ENCODE results near the gene BICC1.

BICC1 gene

DNA sequence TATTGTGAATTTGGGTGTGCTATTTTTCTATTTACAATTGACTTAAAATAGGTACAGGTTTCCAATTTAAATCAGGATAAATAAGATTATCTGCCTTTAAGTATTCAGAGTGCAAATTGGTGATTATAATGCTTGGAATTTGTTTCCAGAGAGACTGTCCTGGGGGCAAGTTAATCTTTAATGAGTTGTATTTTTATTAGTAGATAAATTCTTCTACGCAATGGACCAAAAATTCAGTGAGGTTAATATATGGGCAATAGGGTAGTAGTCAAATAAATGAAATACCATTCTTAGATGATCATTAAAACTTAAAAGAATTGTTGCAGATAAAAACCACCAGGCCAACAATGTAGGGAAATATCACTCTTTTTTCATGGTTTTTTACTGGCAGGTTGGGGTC lies 3.4 kb downstream of the BICC1 start:
- no peak for DNase-seq (ENCODE audit: low read depth)

DNA sequence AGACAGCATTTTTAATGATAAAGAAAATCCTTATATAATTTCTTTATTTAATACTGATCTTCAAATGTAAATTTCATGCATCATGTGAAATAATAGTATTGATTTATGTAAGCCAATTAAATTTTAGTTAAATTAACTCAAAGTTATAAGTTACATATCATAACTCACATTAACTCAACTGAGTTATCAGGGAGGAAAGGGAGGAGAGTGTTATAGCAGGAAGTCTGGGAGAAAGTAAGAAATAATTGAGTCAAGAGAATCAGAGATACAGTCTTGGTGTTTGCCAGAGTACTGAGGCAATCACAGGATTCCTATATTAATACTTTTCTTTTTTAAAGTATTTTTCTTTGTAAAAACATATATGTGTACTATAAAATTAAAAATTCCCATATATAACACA lies 4.0 kb downstream of the BICC1 start:
- no peak for DNase-seq (ENCODE audit: low read depth)

DNA sequence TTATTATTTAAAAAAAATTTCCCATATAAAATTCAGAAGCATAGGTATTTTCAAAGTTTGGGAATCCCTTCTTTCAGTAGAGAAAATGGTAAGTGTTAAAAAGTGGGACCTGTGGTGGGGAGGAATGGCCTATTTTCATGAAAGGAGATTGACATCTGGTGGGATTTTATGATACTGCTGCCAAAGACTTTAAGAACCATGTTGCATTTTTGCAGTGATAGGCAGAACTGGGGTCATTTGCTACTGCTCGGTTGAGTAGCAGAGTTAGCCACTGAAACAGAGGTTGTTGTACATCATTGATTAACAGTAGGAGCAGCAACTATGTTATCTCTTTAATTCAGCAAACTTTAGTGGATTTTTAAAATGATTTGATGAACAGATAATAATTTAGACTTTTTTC lies 4.4 kb downstream of the BICC1 start:
- DNase-seq (ENCODE audit: low read depth) = no peak

DNA sequence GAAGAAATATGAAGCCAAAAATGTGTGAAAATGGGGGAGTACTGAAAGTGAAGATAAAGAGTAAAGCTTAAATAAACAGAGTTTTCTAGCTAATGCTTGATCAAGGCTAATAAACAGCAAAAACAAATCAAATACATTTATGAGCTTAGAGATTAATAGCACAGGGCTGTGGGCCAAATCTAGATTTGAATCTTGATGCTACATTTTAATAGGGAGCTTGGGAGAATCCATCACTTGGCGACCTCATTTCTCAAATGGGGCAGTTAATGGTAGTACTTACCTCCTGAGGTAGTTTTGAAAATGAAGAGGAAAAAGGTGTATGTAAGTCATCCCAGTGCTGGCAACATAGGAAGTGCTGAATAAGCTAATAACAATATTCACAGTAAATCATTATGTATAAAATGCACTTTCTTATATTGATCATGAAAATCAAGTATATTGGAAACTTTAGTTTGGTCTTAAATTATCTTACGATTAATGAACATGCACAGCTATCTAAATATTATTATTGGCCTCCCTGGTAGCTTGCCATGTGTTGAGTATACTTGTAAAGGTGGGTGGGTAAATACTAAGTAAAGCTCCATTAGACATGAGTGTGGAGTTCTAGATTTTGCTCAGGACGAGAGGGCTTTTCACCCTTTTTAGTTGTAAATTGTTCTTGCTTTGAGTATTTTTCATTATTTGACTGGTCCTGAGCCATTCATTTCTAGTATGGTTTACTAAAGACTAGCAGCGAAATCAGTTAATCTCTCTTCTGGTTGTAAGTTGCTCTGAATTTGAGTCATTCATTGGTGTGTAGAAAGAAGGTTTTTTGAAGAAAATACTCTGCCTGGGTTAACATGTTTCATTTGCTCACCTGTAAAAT lies 5.1 kb downstream of the BICC1 start:
- no peak for DNase-seq (ENCODE audit: low read depth)

GRCh38 chr10:58518775-58519174 lies 6.1 kb downstream of the BICC1 start:
- no peak for DNase-seq (ENCODE audit: low read depth)

GRCh38 chr10:58529077-58529728 lies 16.5 kb downstream of the BICC1 start:
- DNase-seq (ENCODE audit: low read depth) = no peak

DNA sequence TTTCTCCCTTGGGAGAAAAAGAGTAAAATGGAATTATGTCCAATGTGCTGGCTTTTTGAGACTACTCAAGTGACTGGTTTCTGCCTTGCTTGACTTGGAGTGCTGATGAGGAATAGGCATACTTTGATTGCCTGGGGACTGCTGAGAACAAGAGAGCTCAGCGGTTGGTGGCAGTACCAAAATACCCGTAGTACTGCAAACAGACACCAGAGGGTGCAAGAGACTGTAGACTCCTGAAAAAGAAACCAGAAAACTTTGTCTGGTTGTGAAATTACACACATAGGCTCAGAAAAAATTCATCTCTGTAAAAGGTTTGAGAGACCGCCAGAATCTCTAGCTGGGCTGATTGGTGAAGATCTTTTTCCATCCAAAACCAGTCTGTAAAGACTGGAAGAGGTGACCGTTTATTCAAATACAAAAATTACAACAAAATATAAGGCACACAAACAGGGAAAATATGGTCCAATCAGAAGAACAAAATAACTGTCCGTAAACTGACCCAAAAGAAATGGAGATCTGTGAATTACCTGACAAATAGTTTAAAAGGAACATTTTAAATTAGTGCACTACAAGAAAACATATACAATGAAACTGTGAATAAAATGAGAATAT lies 18.5 kb downstream of the BICC1 start:
- peak; percentile 53 for DNase-seq (ENCODE audit: low read depth)

DNA sequence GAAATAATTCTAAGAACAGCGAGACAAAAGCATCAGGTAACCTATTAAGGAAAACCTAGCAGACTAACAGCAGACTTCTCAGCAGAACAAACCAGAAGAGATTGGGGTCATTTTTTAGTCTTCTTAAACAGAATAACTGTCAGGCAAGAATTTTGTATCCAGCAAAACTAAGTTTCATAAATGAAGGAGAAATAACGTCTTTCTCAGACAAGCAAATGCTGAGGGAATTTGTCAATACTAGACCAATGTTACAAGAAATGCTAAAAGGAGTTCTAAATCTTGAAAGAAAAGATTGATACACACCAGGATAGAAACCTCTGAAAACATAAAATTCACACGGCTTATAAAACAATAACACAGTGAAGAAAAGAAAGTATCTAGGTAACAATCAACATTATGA lies 22.6 kb downstream of the BICC1 start:
- DNase-seq (ENCODE audit: low read depth) = no peak

DNA sequence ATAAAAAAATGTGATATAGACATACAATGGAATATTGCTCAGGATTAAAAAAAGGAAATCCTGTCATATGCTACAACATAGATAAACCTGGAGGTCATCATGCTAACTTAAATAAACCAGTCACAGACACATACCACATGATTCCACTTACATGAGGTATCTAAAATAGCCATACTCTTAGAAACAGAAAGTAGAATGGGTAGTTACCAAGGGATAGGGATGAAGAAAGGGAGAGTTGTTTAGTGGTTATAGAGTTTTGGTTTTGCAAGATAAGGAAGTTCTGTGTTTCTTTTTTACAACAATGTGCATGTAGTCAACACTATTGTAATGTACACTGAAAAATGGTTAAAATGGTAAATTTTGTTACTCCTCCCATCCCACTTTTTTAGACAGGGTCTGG lies 30.5 kb downstream of the BICC1 start:
- no peak for DNase-seq (ENCODE audit: low read depth)

GRCh38 chr10:58544135-58544534 lies 31.5 kb downstream of the BICC1 start:
- no peak for DNase-seq (ENCODE audit: low read depth)

- no peak for DNase-seq (ENCODE audit: low read depth)
These were observed 32.8 kb downstream of the BICC1 start for GRCh38 chr10:58545427-58545826.

GRCh38 chr10:58546137-58546536 lies 33.5 kb downstream of the BICC1 start:
- DNase-seq (ENCODE audit: low read depth) = no peak

- no peak for DNase-seq (ENCODE audit: low read depth)
These were observed 34.2 kb downstream of the BICC1 start for GRCh38 chr10:58546722-58547445.

DNA sequence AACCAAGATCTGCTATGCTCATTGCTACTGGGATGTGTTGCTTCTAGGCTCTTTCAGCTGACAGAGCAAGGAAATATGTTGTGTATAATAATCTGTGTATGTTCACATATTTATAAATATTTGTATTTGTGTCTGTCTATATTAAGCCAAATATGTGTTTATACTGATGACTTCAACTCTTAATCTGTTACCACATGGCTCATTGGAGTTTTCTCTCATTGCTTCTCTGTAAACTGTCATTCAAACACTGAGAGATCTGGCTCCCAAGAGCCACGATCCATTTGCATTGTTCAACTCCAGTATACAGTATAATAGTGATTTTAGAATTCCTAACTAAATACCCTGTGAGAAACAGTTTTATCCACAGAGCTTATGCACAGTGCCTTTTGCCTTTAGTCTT lies 35.3 kb downstream of the BICC1 start:
- no peak for DNase-seq (ENCODE audit: low read depth)

GRCh38 chr10:58554316-58554715 lies 41.6 kb downstream of the BICC1 start:
- DNase-seq (ENCODE audit: low read depth) = no peak

- no peak for DNase-seq (ENCODE audit: low read depth)
These were observed 42.7 kb downstream of the BICC1 start for GRCh38 chr10:58555170-58555929.

GRCh38 chr10:58555930-58556311 lies 43.2 kb downstream of the BICC1 start:
- DNase-seq (ENCODE audit: low read depth) = no peak

- DNase-seq (ENCODE audit: low read depth) = no peak
These were observed 44.0 kb downstream of the BICC1 start for GRCh38 chr10:58556516-58557165.

- no peak for DNase-seq (ENCODE audit: low read depth)
These were observed 45.0 kb downstream of the BICC1 start for GRCh38 chr10:58557714-58558113.

DNA sequence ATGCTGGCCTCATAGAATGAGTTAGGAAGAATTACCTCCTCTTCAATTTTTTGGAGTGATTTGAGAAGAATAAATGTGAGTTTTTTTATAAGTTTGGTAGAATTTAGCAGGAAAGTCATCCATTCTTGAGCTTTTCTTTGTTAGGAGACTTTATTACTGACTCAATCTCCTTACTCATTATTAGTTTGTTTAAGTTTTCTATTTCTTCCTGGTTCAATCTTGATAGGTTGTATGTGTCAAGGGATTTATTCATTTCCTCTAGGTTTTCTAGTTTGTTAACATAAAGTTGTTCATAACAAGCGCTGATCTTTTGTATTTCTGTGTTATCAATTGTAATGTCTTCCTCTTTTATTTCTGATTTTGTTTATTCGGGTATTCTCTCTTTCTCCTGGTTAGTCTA lies 47.4 kb downstream of the BICC1 start:
- DNase-seq (ENCODE audit: low read depth) = no peak

GRCh38 chr10:58565271-58565670 lies 52.6 kb downstream of the BICC1 start:
- no peak for DNase-seq (ENCODE audit: low read depth)

Data from HS-5 (cell line).